ENCODE results near the gene MAP3K3.

DNA sequence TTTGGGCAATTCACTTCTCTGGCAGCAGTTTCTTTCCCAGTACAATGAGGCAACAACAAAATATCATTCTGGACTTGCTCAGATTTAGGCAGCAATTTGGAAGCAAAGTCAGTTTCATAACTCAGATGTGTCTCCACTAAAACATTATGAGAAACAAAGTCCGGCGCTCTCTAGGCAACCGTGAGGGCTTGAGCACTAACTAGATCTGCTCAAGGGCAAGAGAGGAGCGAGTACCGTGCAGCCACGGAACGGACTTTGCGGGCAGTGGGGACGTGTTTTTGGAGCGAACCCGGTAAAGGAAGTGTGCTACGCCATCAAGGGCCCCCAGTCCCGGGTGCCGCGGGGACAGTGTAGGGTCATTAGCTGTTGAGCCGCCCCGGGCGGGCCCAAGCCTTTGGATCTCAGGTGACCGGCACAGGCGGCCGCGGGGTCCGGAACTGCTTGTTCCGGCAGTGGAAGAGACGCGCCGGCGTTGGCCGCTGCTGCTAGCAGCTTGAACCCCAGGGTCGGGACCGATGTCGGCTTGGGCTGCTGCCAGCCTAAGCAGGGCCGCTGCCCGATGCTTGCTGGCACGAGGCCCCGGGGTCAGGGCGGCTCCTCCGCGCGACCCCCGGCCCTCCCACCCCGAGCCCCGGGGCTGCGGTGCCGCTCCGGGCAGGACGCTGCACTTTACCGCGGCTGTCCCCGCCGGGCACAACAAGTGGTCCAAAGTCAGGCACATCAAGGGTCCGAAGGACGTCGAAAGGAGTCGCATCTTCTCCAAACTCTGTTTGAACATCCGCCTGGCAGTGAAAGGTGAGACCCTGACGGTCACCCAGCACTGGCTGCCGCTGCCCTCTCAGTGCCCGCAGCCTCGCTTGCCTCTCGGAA lies 21.4 kb upstream of the MAP3K3 start, which contains the start of gene TACO1:
- TF ChIP-seq POLR2A (IDR thresholded peaks at IDR 0.05; ENCODE audit: low read depth, low read length) (no peak; the same call in none of the 2 replicates), POLR2AphosphoS5 (IDR thresholded peaks at IDR 0.05; ENCODE audit: low read depth, low read length) (peak; percentile 71), TAF1 (IDR thresholded peaks at IDR 0.05; ENCODE audit: borderline replicate concordance, low read depth, low read length) (peak; percentile 91)
